Activated CD8-positive, alpha-beta T cell treated with anti-CD3 and anti-CD28 coated beads for 36 hours (primary cell): ENCODE data around the gene P3R3URF. TPM values are rescaled to one million over a fixed set of nuclear protein-coding genes. Genes with fewer than 3 reads are reported as not detected.
"Not testable (repeated sequence)": the region's sequence is repeated elsewhere in the genome, so short reads cannot be mapped to it uniquely, and the experiment has no call there.

ENCODE experiments used
- ATAC-seq: fragments of 200-7000 bp; cut with Tn5 transposase; one replicate; pipeline ENCODE4 v1.10.0; 2021; ENCODE audit warnings: mild to moderate bottlenecking, moderate library complexity
- CTCF ChIA-PET: fragments of 350-600 bp; sonication (Branson Sonifier 250); formaldehyde crosslinking; loops from one replicate; lab custom pipeline; 2021; ENCODE audit warnings: antibody characterized with exemption; lab: Charles Lee
- POLR2A ChIA-PET: fragments of 350-600 bp; sonication (Branson Sonifier 250); formaldehyde crosslinking; loops from one replicate; lab custom pipeline; 2021; ENCODE audit warnings: antibody characterized with exemption; lab: Charles Lee
- DNase-seq: peaks from one replicate; pipeline ENCODE4 v3.0.0-alpha.2; 2020
- H3K27ac Mint-ChIP-seq: one replicate; pipeline ENCODE4 v1.8.0; 2021; ENCODE audit warnings: mild to moderate bottlenecking, mixed read lengths
- H3K27me3 Mint-ChIP-seq: one replicate; pipeline ENCODE4 v1.8.0; 2021; ENCODE audit warnings: mixed read lengths
- H3K36me3 Mint-ChIP-seq: one replicate; pipeline ENCODE4 v1.8.0; 2021; ENCODE audit warnings: low read depth, mixed read lengths
- H3K4me1 Mint-ChIP-seq: one replicate; pipeline ENCODE4 v1.8.0; 2021; ENCODE audit warnings: low read depth, mixed read lengths
- H3K4me3 Mint-ChIP-seq: one replicate; pipeline ENCODE4 v1.8.0; 2021; ENCODE audit warnings: mild to moderate bottlenecking, moderate library complexity, mixed read lengths
- H3K9me3 Mint-ChIP-seq: one replicate; pipeline ENCODE4 v1.8.0; 2021; ENCODE audit warnings: mixed read lengths
- CTCF ChIP-seq: fragments of 200-600 bp; IDR thresholded peaks from one replicate; pipeline ENCODE4 v1.8.0; 2022; ENCODE audit warnings: antibody characterized with exemption, mild to moderate bottlenecking
- intact Hi-C: fragments of 100-400 bp; cut with micrococcal nuclease; formaldehyde crosslinking; loops from one replicate; pipeline ENCODE4 v1.10.0; 2022
- total RNA-seq, 2 experiments: library from RNA; stranded (reverse); gene quantifications; one replicate each; pipeline ENCODE4 v1.2.3, GENCODE V29; 2021

Gene P3R3URF
- not detected for total RNA-seq

- CTCF ChIA-PET: interaction anchor here (0.9 kb wide), 1 partner anchor 139 kb away, joined by 3 read pairs; no protein-coding TSS in a partner anchor
- Mint-ChIP-seq H3K4me3 (no peak within 1 kb of the TSS), H3K9me3 (no peaks in the 10 kb centered on the region), H3K27me3 (no peaks in the 10 kb centered on the region), H3K4me1 (no peaks in the 10 kb centered on the region), H3K36me3 (no peaks in the 10 kb centered on the region), H3K27ac (no peak within 1 kb of the TSS)
- ATAC-seq: no peak
- POLR2A ChIA-PET: no interaction called here
- intact Hi-C loops: no loop called here
- TF ChIP-seq CTCF: no peak
- no peak for DNase-seq
Observed at GRCh38 chr1:46176211-46176865, at the start of gene P3R3URF. P3R3URF (minus strand) TSS chr1:46176488; CDS start chr1:46176471, 17 bp downstream.

GRCh38 chr1:46224966-46225365 is 48.7 kb upstream of the P3R3URF start:
- H3K9me3 Mint-ChIP-seq: no peaks in the 10 kb centered on the region
- CTCF ChIA-PET: interaction anchor here (1.1 to 2.7 kb wide), 8 partner anchors 9 to 426 kb away, joined by 3 to 38 read pairs (median 5); no protein-coding TSS in a partner anchor
- H3K27me3 Mint-ChIP-seq: no peaks in the 10 kb centered on the region
- H3K27ac Mint-ChIP-seq: no peak overlapping the region
- intact Hi-C loops: no loop called here
- peaks cover 2% of the 10 kb centered on the region for H3K4me1 Mint-ChIP-seq
- H3K4me3 Mint-ChIP-seq: no peak overlapping the region
- no peak for DNase-seq
- no peak for TF ChIP-seq CTCF
- H3K36me3 Mint-ChIP-seq: no peaks in the 10 kb centered on the region
- no peak for ATAC-seq
- POLR2A ChIA-PET: interaction anchor here (0.9 to 1.2 kb wide), 3 partner anchors 20 to 58 kb away, joined by 3 to 5 read pairs (median 3); no protein-coding TSS in a partner anchor

GRCh38 chr1:46223472-46223943 is 47.2 kb upstream of the P3R3URF start:
- peak; percentile 98 for ATAC-seq
- intact Hi-C loops: loop anchor here (2.0 kb wide), 1 partner anchor 187 kb away; no protein-coding TSS in a partner anchor
- DNase-seq: peak; percentile 87
- TF ChIP-seq CTCF: peak; percentile 88
- ChIA-PET CTCF (interaction anchor here (0.6 to 3.6 kb wide), 51 partner anchors 11 to 424 kb away, joined by 3 to 54 read pairs (median 5); partner anchors contain the start of genes LURAP1, PIK3R3, POMGNT1 and RAD54L), POLR2A (interaction anchor here (0.8 to 1.6 kb wide), 3 partner anchors 24 to 184 kb away, joined by 3 to 4 read pairs (median 3); no protein-coding TSS in a partner anchor)
- H3K9me3 Mint-ChIP-seq: no peaks in the 10 kb centered on the region
- H3K27me3 Mint-ChIP-seq: no peaks in the 10 kb centered on the region
- H3K4me3 Mint-ChIP-seq: no peak overlapping the region
- H3K4me1 Mint-ChIP-seq: peaks cover 2% of the 10 kb centered on the region
- no peaks in the 10 kb centered on the region for H3K36me3 Mint-ChIP-seq
- no peak overlapping the region for H3K27ac Mint-ChIP-seq

- H3K27me3 Mint-ChIP-seq, DNase-seq, H3K4me3 Mint-ChIP-seq, H3K4me1 Mint-ChIP-seq, H3K36me3 Mint-ChIP-seq, H3K9me3 Mint-ChIP-seq, H3K27ac Mint-ChIP-seq, ATAC-seq: not testable (repeated sequence)
- CTCF ChIA-PET: interaction anchor here (1.0 to 3.6 kb wide), 37 partner anchors 10 to 212 kb away, joined by 3 to 54 read pairs (median 6); partner anchors contain the start of genes LURAP1, PIK3R3, POMGNT1 and RAD54L
- POLR2A ChIA-PET: interaction anchor here (0.8 to 1.6 kb wide), 3 partner anchors 24 to 184 kb away, joined by 3 to 4 read pairs (median 3); no protein-coding TSS in a partner anchor
- intact Hi-C loops: loop anchor here (2.0 kb wide), 1 partner anchor 186 kb away; no protein-coding TSS in a partner anchor
Observed at GRCh38 chr1:46223055-46223454, 46.8 kb upstream of the P3R3URF start.

- no peak for ATAC-seq
- CTCF ChIA-PET: interaction anchor here (0.8 to 3.6 kb wide), 8 partner anchors 10 to 185 kb away, joined by 3 to 54 read pairs (median 4); partner anchors contain the start of gene LURAP1
Observed at GRCh38 chr1:46221749-46222148, 45.5 kb upstream of the P3R3URF start.

More at GRCh38 chr1:46221749-46222148, 45.5 kb upstream of the P3R3URF start:
- no peak overlapping the region for H3K4me3 Mint-ChIP-seq
- DNase-seq: no peak
- no peak overlapping the region for H3K27ac Mint-ChIP-seq
- H3K9me3 Mint-ChIP-seq: no peaks in the 10 kb centered on the region
- peaks cover 2% of the 10 kb centered on the region for H3K4me1 Mint-ChIP-seq
- POLR2A ChIA-PET: no interaction called here
- H3K36me3 Mint-ChIP-seq: no peaks in the 10 kb centered on the region
- H3K27me3 Mint-ChIP-seq: no peaks in the 10 kb centered on the region
- intact Hi-C loops: loop anchor here (2.0 kb wide), 1 partner anchor 185 kb away; no protein-coding TSS in a partner anchor
- no peak for TF ChIP-seq CTCF
